Measurements from ENCODE around the gene TSPY3.
"Not testable (repeated sequence)": the region's sequence is repeated elsewhere in the genome, so short reads cannot be mapped to it uniquely, and the experiment has no call there.

DNA sequence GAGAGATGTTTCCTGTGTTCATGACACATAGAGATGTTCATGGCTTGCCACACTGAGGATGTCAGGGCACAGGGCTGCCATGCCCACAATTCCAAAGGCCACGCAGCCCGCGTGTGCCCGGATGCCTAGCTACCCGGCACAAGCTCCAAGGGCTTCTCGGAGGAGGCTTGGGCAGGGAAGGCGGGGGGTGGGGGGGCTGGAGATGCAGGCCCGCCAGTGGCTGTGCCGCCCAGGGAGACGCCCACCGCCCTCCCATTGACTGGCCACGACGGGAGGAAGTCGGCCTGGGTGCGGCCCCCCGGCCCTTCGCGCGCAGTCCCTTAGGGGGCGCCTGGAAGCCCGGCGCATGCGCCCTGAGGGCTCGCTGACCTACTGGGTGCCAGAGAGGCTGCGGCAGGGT lies 40.7 kb upstream of the TSPY3 start, which contains the start of gene TSPY8:
- TF ChIP-seq EZH2 (IDR thresholded peaks at IDR 0.05; ENCODE audit: low read length, missing control alignments); CTCF (conservative IDR thresholded peaks at IDR 0.05 in 1 of 2, IDR thresholded peaks at IDR 0.05 in 1 of 2; ENCODE audit: low read depth in 1 of 2, low read length in 2 of 2): not testable (repeated sequence)

Data from fibroblast of lung (primary cell).